ENCODE results near the gene TNFAIP8.

The TNFAIP8 gene

DNA sequence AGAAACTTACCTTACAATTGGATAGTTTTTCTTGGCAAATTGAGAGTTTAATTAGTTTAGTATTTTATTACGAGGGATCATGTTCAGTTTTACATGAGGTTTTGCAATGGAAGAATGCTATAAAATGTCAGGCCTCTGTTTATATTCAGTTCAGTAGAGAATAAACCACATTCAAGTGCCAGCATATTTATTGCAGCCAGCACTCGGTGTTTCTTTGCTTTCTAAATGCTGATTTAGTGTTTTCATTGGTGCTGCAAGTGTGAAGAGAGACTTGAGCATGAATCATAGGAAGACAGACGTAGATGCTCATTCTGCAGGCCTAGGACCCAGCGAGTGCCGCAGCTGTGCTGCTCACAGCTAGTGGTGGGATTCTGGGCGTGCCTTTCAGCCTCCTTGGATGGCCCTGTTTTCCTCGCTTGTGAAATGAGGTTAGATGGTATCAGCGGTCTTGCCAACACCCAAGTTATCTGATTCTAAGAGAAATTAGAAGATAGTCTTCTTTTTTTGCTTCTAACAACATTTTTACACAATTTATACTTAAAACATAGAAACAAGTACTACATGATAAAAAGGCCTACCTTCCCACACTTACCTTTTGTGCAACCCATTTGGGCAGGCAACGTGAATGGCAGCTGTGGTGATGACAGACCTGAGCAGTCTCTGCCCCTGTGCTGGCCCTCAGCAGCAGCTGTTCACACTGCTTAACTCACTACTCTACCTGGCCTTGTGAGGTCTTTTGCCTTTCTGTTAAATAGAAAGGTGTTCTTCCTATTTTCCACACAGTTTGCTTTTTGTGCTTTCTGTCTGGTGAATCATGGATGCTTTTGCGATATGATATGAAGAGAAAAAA lies 26.8 kb upstream of the TNFAIP8 start:
- peak in 1 of 2 donors; percentile 34 for DNase-seq (ENCODE audit: low read depth in 2 of 2)

DNA sequence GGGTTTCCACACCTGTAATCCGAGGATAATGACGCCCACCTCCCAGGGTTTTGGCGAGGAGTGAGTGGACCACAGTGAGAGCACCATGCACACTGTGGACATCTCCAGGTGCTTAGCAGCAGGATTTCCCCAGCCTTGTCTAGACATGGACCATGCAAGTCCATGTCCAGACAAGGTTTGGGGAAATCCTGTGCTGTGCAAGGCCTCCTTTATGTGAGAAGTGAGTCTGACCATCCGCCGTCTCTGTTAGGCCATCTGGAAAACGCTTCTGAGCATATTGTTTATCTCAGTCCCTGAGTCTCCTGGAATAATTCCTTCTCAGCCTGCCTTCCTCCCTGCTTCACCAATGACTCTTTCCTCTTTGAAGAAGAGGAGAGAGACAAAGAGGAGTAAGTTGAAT lies 26.2 kb upstream of the TNFAIP8 start:
- DNase-seq (ENCODE audit: low read depth in 2 of 2) = no peak

DNA sequence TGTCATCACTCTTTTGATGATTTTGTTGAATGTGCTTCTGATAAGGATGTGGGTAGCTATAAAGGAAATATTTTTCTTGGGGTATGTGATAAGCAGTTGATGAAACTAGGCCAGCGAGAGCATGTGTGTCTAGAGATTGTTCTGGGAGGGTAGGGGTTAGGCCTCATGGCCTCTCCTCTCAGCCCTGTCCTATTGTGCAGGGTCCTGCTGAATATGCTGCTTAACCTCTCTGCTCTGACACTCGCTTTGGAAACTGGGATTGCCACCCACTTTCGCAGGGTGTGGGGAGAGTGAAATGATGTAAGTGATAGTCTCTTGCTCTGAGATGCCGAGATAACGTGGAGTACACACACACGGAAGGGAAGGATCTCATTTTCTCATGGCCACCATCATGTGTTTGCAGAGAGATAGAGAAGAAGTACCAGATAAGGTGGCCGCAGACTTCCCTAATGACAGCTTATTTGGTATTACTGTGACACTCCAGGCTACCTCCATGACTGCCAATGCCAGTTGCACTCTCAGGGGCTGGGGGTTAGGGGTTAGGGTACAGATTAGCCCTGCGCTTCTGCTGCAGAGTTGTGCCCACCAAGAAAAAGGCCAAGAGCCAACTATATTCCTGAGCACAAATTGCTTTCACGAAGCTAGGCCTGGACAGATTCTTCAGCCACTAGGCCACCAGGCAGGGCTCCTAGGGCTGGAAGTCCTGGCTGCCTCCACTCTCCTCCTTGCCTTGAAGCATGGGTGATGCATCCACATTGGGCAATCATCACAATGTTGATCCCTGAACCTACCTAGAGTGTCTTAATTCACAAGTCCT lies 25.2 kb upstream of the TNFAIP8 start:
- no peak for DNase-seq (ENCODE audit: low read depth in 2 of 2)

DNA sequence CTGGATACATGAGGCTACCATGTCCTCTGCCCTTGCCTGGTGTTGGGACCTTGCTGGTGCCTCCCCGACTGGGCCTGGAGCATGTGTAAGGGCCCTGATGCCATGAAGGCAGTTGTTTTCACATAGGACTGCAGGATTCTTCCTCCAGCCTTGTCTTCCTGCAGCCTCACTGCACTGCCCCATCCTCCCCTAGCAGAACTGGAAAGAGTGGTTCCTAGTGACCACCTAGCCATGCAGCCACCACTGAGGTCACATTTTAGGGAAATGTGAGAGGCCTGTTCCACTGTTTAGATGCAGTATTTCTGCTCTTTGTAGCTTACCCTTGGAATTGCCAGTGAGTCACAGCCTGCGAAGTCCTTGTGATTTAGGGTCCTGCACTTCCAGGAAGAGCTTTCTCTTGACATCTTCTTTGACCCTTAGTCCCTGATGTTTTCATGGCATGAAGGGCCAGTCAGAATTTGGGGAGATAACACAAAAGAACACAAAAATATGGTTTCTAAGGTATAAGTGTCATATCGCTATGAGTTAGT lies 24.2 kb upstream of the TNFAIP8 start:
- no peak for DNase-seq (ENCODE audit: low read depth in 2 of 2)

- no peak for DNase-seq (ENCODE audit: low read depth in 2 of 2)
Observed at GRCh38 chr5:119332208-119332607, 23.6 kb upstream of the TNFAIP8 start.

- no peak for DNase-seq (ENCODE audit: low read depth in 2 of 2)
Observed at GRCh38 chr5:119332978-119333401, 22.8 kb upstream of the TNFAIP8 start.

- DNase-seq (ENCODE audit: low read depth in 2 of 2) = no peak
Observed at GRCh38 chr5:119333421-119333851, 22.4 kb upstream of the TNFAIP8 start.

DNA sequence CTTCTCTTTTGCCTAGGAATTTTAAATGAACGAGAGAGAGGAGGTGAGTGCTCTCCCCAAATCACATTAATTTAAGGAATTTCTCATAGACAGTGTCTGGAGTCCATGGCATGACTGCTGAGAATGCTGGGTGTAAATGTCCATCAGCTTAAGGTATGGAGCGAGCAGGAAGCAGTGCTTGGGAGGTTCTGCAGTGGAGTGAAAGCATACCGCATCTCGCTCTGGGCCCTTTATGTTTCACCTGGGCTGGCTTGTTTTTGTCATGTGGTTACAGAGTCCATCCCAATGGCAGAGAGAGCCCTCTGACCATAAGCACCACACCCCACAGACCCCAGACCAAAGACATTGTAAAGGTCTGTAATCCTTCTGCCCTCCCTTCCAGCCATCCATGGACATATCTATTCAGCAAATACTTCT lies 20.6 kb upstream of the TNFAIP8 start:
- DNase-seq (ENCODE audit: low read depth in 2 of 2) = no peak

DNA sequence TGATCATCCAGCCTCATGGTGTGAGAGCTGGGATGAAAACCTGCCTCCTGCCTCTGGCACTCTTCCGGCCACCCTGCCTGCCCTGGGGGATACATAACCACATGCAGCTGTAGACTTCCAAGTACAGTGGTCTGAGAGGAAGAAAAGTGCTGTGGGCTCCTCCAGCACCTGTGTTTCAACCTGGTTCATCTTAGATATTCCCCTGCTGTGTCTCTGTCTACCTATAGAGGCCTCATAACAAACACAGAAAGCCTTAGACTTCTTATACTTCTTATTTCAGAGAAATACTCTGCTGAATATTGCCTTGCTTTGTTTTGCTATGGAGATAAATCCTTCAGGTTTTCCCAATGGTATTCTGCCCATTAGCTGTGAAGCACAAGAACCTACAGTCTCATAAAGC lies 19.6 kb upstream of the TNFAIP8 start:
- no peak for DNase-seq (ENCODE audit: low read depth in 2 of 2)

DNA sequence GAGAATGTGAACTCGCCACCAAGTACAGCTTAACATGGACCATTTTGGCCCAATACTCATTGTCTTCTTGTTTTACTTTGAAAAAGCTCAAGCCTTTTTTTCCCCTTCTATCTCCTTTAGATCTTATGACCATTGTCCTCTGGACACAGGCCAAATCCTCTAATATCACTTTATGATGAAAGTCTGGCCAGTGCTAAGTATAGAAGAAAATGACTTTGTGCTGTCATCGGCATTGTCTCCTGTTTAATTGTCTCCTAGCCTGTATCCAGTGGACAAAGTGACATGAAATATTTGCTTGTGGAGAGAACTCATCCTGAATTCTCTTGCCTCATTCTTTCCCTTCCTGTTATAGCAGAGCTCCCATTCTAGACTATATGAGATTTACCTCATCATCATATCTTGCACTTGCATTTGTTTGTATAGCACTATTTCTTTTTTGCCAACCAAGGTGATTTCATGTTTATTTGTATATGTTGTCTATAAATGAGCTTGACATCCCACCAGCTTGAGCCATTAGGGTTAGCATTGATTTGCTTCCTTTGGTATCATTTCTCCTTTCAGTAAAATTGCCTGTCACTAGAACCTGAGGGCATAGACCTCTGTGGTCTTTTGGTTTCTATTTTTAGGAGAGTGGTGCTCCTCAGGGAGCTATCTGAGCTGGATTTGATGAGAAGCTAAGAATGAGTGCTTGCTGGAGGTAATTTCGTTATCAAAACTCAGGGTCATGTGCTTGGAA lies 18.8 kb upstream of the TNFAIP8 start:
- DNase-seq (ENCODE audit: low read depth in 2 of 2) = no peak

DNA sequence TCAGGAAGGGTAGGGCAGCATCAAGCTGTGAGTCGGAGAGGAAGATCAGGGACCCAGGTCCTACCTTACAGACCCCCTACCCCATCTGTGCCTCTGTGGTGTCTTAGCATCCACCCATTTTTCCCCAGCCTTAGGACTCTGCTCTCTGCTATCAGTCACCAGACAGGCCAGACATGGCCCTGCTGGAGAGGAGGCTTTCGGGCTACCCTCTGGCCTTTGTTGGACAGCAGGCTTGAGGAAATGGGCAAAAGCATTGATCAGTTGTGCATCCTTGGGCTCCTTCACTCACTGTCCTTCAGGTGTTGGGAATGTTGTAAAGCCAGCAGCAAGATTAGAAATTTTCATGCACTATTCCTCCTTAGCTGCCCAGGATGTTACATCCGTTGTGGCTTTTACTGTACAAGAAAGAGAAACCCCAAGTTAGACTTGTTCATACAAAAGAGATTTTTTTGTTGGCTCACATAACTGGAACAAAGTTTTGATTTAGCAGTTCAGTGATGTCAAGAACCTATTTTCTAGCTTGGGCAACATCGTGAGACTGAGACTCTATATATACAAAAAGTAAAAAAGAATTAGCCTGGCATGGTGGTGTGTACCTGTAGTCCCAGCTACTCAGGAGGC lies 17.4 kb upstream of the TNFAIP8 start:
- DNase-seq (ENCODE audit: low read depth in 2 of 2) = no peak

GRCh38 chr5:119339344-119339743 lies 16.5 kb upstream of the TNFAIP8 start:
- no peak for DNase-seq (ENCODE audit: low read depth in 2 of 2)

DNA sequence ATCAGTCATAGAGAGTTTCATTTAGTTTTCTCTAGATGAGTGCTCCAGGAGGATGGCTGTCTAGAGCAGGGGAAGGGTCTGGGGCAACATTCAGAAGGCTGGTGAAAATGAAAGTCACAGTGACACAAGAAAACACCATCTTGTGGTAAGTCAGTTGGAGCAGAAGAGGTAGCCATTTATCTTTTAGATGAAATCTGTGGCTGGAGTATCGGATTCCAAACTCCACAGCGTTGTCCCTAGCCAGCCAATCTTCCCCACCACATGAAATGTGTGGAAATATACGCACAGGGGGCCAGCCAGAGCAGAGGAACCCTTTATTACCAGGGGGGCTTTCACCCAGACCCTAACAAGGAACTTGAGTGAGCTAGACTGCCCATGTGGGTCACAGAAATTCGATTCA lies 15.9 kb upstream of the TNFAIP8 start:
- DNase-seq (ENCODE audit: low read depth in 2 of 2) = no peak

DNA sequence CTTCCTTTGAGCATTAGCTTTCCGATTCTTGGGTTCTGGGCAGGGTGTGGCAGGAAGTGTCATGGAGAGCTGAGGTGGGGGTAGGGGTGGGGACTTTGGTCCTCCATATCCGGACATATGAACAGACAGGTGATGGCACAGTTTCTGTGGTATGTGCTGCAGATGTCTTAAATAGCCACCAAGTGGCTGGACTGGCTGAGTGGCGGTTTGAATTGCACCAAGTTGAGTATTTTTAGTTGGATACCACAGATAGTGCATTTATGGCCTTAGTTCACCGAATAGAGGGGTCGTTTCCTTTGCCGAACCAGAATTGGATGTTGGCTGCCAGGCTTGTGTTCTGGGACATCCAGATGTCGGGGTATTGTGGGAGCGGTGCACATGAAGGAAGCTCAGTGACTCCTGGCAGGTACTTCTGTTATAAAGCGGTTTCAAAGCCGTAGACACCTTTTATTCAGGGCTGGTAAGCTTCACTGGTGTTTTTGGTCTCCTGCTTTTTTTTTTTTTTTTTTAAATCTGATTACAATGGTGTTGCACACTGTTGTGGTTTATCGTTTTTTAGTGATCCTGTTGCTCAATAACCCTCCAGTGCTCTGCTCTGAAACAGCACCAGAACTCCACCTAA lies 15.1 kb upstream of the TNFAIP8 start:
- no peak for DNase-seq (ENCODE audit: low read depth in 2 of 2)

DNA sequence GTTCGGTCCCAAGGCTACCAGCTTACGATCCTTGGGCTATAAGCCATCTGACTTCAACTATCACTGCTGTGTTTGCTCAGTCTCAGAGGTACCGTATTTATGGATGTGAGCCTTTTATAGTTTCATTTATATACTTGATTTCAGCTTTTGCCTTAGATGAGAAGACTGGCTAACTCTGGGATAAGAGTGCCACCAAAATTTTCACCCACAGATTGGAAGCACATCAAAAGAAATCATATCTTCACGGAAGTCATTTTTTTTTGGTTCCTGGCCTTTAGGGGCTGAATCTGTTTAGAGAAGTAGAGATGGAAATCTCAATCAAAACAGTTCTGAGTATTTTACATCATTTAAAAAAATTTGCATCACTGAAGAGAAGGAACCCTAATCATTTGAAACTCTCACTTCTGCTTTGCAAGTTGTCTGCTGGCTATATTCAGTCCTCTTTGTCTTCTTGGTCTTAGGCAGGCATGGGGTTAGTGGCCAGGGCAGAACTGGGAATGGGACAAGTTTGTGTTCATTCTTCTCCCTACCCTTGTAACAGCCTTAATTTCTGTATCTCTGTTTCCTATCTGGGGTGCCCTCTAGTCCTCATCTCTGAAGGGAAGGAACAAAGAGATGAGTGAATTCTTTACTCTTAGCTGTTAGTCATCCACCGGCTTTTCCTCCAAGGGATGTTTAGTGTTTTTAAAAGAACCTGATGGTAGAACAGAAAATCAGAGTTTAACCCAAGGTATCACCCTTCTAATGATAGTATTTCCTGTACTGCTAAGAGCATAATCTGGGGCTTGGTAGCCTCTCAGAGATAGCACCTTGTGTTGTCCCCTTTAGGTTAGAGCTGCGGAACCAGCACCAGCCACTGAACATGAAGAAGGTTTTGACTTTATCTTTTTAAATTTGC lies 14.1 kb upstream of the TNFAIP8 start:
- DNase-seq (ENCODE audit: low read depth in 2 of 2) = no peak

DNA sequence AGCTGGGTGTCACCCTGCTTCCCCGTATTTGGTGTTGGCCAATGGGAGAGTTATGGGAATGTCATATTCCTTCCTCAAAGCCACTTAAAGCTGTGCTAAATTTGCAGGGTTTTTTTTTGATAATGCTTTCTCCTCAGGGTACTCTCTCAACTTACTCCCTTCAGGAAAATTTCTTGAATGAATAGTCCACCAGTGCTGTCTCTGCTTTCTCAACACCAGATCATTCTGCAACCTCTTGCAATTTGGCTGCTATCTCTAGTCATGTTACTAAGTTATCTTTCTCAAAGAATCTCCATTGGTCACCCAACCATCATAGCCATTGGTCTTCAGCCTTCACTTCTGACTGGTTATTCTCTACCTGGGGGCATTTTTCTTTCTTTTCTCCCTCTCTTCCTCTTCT lies 13.4 kb upstream of the TNFAIP8 start:
- no peak for DNase-seq (ENCODE audit: low read depth in 2 of 2)

DNA sequence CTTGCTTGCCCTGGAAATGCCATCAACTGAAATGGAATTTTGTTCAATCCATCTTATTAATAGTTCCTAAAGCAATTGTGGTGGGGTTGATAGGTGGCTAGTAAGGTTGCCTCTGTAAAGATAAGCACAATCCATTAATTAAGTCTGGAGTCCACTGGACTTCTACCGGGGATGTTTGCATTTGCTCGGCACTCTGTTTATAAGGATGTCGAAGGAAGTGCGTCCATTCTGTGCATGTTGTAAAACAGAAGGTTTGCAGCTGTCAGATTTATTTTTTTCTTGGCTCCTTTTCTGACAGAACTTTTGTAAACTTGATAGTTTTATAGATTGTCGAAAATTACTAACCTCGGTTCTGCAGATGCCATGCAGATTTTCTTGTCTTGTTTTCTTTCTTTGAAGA lies 12.8 kb upstream of the TNFAIP8 start:
- no peak for DNase-seq (ENCODE audit: low read depth in 2 of 2)

GRCh38 chr5:119343766-119344165 lies 12.1 kb upstream of the TNFAIP8 start:
- no peak for DNase-seq (ENCODE audit: low read depth in 2 of 2)

- no peak for DNase-seq (ENCODE audit: low read depth in 2 of 2)
Observed at GRCh38 chr5:119344231-119344630, 11.6 kb upstream of the TNFAIP8 start.

DNA sequence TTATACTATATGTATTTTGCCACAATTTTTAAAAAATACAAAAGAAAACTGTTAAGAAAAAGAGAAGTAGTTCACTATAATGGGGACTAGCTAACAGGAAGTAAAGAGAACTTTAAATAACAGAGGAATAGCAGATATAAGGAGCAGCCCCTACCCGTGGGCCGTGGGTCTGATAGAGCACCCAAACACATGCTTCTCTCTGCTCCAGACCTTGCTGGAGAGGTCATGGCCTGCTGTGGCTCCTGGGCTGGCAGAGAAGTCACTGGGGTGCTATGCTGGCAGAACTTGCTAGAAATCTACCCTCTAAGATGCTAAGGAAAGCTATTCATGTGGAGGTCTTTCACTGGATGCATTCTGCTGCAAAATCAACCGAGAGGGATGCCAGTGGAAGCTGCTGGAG lies 10.0 kb upstream of the TNFAIP8 start:
- no peak for DNase-seq (ENCODE audit: low read depth in 2 of 2)
